Retinal pigment epithelial cell (primary cell): Measurements from ENCODE around the gene SLC7A6.

ENCODE experiments used
- DNase-seq: peaks from one replicate; pipeline ENCODE4 v3.0.0-alpha.2; 2010; ENCODE audit warnings: low read depth
- H3K4me3 ChIP-seq: 2 replicates; pipeline ENCODE4 v1.5.1; 2011; ENCODE audit warnings: mild to moderate bottlenecking, low read length, control low read depth, moderate library complexity
- TF ChIP-seq, protein P1 (sequence below): conservative IDR thresholded peaks from 2 replicates; pipeline ENCODE4 v1.5.1; 2011; ENCODE audit warnings: low read depth, low read length, control low read depth, inconsistent platforms

Gene SLC7A6

GRCh38 chr16:68309799-68310198 is 45.5 kb downstream of the SLC7A6 start:
- no peak for DNase-seq
- TF ChIP-seq, protein P1, sequence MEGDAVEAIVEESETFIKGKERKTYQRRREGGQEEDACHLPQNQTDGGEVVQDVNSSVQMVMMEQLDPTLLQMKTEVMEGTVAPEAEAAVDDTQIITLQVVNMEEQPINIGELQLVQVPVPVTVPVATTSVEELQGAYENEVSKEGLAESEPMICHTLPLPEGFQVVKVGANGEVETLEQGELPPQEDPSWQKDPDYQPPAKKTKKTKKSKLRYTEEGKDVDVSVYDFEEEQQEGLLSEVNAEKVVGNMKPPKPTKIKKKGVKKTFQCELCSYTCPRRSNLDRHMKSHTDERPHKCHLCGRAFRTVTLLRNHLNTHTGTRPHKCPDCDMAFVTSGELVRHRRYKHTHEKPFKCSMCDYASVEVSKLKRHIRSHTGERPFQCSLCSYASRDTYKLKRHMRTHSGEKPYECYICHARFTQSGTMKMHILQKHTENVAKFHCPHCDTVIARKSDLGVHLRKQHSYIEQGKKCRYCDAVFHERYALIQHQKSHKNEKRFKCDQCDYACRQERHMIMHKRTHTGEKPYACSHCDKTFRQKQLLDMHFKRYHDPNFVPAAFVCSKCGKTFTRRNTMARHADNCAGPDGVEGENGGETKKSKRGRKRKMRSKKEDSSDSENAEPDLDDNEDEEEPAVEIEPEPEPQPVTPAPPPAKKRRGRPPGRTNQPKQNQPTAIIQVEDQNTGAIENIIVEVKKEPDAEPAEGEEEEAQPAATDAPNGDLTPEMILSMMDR: no peak

DNA sequence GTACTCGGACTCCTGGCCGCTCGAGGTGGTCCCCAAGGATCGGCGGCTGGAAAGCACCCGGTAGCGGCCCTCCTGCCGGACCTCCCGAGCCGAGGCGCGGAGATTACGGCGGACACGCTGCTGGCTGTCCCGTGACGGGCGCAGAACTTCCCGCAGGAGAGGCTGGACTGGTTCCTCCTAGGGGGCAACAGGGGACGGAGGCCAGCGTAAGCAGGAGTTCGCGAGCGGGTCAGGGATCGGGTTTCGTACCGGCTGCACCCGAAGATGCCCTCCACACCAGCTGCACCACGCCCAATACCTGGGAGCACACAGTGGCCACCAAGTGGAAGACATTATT is 46.1 kb downstream of the SLC7A6 start:
- DNase-seq: no peak
- TF ChIP-seq, protein P1: no peak
- peak overlapping the region; percentile 95 for H3K4me3 ChIP-seq

More at GRCh38 chr16:68309799-68310198, 45.5 kb downstream of the SLC7A6 start:
- H3K4me3 ChIP-seq: peak overlapping the region; percentile 95

- no peak for DNase-seq
These were observed 46.6 kb downstream of the SLC7A6 start, which contains the start of the genes PRMT7 and SLC7A6OS for GRCh38 chr16:68310774-68311511. PRMT7 (plus strand) TSS chr16:68311019; CDS start chr16:68315980, 4,961 bp downstream. SLC7A6OS (minus strand) TSS chr16:68310946; CDS start chr16:68310926, 20 bp downstream.

GRCh38 chr16:68313116-68313515 is 48.8 kb downstream of the SLC7A6 start:
- DNase-seq: no peak
- TF ChIP-seq, protein P1: no peak
- H3K4me3 ChIP-seq: no peak overlapping the region

More at GRCh38 chr16:68310774-68311511, 46.6 kb downstream of the SLC7A6 start, which contains the start of the genes PRMT7 and SLC7A6OS:
- peak within 1 kb of the TSS; percentile 95 for H3K4me3 ChIP-seq
- TF ChIP-seq, protein P1: no peak

DNA sequence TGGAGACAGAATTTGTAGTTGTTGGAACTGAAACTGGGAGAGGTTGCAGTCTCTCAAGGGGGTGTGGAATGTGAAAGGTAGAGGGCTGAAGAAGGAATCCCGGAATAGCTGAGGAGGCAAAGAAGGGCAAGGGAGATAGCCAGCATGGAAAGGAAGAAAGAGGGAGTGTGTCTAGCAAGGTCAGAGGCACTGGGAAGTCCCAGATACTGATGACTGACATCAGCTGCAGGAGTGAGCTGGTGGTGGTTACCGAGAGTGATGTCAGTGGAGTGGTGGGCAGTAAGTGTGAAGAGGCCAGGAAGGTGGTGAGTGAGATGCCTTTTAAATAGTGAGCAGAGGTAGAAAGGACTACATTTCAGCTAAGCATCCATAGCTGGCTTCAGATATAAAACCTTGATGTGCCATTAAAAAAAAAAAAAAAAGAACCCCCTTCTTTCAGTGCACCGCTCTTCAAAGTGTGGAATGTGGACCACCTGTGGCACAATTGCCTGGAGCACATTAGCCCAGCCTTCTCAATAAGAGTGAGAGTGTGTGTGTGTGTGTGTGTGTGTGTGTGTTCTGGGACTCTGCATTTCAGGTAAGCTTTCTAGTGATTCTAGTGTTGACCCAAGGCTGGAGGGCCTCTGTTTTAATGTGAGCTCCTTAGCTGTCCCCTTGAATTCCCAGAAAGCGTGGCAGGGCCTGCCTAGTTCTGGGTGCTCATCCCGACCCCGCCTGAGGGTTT is 55.0 kb downstream of the SLC7A6 start:
- no peak overlapping the region for H3K4me3 ChIP-seq
- no peak for DNase-seq
- TF ChIP-seq, protein P1: no peak

GRCh38 chr16:68324336-68324735 is 60.0 kb downstream of the SLC7A6 start:
- no peak for DNase-seq
- TF ChIP-seq, protein P1: no peak

More at GRCh38 chr16:68324336-68324735, 60.0 kb downstream of the SLC7A6 start:
- no peak overlapping the region for H3K4me3 ChIP-seq
